Right ventricle myocardium superior (tissue), 1 donor: ENCODE results near the gene RNASEH2A. TPM values are rescaled to one million over a fixed set of nuclear protein-coding genes. Genes with fewer than 3 reads are reported as not detected.
"Not testable (repeated sequence)": the region's sequence is repeated elsewhere in the genome, so short reads cannot be mapped to it uniquely, and the experiment has no call there.

ENCODE experiments used
- ATAC-seq: fragments of 200-7000 bp; cut with Tn5 transposase; one replicate; pipeline ENCODE4 v1.9.1; 2020; ENCODE audit warnings: mild to moderate bottlenecking; ENCODE audit not compliant: poor library complexity
- DNase-seq: peaks from one replicate; pipeline ENCODE4 v3.0.0-alpha.2; 2020
- intact Hi-C: fragments of 100-400 bp; cut with DNase I; formaldehyde crosslinking; loops from one replicate; pipeline ENCODE4 v1.11.2; 2022
- total RNA-seq: library from RNA; stranded (reverse); fragmentation: NEBNext Ultra II Directional; extraction: Animal tissue kit (Norgen Biotek cat#: 25700); gene quantifications from one replicate; pipeline ENCODE4 v1.2.1, GENCODE V29; 2021
- donor health status: DM: no; HTN: yes; CAD: no; lungs with severe emphysema.

RNASEH2A gene
- total RNA-seq, 1 donor from 2014 or later, result 6.3 TPM

DNA sequence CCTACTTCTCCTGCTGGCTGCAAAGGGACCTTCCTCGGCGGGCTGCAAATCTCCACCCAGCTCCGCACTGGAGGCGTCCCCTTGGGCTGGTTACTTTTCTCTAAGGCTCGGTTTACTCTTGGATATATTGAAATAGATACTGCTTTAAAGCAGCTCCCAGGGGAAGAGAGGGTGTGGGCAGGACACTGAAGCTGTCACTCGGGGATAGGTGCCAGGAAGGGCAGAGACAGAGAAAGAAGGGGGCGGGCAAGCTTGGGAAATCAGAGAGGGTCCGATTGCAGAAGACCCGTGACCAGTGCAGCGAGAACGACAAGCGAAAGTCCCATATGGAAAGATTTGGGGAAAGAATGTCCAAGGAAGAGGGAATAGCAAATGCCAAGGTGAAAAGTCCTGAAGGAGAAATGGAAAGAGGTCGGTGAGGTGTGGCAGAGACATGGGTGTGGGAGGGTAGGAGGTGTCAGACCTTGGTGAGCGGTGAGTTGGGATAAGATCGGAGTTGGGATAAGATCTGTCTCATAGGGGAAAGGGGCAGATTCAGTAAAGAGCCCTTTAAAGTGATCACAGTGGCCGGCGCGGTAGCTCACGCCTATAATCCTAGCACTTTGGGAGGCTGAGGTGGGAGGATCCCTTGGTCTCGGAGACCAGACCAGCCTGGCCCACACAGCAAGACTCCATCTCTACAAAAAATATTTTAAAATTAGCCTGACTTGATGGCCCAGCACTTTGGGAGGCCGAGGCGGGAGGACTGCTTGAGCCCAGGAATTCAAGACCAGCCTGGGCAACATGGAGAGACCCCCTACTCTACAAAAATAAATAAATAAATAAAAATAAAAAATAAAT lies 3.9 kb upstream of the RNASEH2A start:
- ATAC-seq, result peak; percentile 17
- intact Hi-C loops, result loop anchor here (5.0 kb wide), 1 partner anchor 35 kb away; no protein-coding TSS in a partner anchor
- DNase-seq, result no peak

DNA sequence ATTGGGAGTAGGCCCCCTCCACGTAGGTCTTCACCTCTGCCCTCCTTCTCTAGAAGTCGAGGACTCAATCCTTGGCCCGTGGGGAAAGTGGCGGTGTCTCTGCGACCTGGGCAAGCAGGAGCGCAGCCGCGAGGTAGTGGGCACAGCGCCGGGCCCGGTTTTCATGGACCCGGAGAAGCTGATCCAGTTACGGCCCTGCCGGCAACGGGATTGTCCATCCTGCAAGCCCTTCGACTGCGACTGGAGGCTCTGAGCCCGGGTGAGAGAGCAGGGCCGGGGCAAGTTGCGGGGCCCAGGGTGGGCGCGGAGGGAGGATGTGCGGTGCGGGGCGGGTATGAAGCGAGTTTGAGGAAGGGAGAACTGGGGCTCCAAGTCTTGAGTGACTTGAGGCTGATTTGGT lies 2.3 kb upstream of the RNASEH2A start:
- no peak for DNase-seq
- no peak for ATAC-seq
- intact Hi-C loops, result loop anchor here (5.0 kb wide), 1 partner anchor 37 kb away; no protein-coding TSS in a partner anchor

- intact Hi-C loops, result no loop called here
Measured at GRCh38 chr19:12815088-12815487, 8.7 kb downstream of the RNASEH2A start.

DNA sequence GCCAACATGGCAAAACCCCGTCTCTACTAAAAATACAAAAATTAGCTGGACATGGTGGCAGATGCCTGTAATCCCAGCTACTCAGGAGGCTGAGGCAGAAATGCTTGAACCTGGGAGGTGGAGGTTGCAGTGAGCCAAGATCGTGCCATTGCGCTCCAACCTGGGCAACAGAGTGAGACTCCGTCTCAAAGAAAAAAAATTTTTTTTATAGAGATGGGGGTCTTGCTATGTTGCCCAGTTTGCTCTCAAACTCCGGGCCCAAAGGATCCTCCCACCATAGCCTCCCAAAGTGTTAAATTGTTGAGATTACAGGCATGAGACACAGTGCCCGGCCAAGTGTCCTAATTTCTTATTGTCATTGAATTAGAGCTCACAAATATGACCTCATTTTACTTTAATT lies 10.8 kb downstream of the RNASEH2A start:
- intact Hi-C loops, ATAC-seq, DNase-seq: not testable (repeated sequence)

More at GRCh38 chr19:12815088-12815487, 8.7 kb downstream of the RNASEH2A start:
- ATAC-seq (no peak), DNase-seq (no peak)

DNA sequence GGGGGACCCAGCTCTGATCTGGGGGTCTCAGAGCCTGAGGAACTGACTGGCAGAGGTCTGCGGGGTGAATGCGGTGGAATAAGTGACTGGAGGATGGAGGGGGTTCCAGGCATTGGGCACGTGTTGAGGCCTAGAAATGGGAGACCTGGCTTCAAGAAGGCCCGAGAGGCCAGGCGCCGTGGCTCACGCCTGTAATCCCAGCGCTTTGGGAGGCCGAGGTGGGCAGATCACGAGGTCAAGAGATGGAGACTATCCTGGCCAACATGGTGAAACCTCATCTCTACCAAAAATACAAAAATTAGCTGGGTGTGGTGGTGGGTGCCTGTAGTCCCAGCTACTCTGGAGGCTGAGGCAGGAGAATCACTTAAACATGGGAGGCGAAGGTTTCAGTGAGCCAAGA lies 11.4 kb downstream of the RNASEH2A start:
- intact Hi-C loops, ATAC-seq, DNase-seq: not testable (repeated sequence)

DNA sequence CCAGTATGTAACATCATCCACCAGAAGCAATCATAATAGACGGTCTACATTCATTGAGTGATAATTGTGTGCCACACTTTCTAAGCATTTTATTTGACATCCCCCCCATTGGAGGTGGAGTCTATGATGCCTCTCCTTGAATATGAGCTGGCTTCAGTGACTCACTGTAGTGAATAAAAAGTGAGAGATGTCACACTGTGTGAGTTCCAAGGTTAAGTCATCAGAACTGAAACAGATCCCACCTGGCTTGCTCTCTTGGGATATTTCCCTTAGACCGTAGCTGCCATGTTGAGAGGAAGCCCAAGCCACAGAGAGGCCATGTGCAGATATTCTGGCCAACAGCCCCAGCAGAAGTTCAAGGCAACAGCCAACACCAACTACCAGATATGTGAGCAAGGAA lies 15.4 kb downstream of the RNASEH2A start:
- ATAC-seq, result no peak
- DNase-seq, result no peak
- intact Hi-C loops, result no loop called here

DNA sequence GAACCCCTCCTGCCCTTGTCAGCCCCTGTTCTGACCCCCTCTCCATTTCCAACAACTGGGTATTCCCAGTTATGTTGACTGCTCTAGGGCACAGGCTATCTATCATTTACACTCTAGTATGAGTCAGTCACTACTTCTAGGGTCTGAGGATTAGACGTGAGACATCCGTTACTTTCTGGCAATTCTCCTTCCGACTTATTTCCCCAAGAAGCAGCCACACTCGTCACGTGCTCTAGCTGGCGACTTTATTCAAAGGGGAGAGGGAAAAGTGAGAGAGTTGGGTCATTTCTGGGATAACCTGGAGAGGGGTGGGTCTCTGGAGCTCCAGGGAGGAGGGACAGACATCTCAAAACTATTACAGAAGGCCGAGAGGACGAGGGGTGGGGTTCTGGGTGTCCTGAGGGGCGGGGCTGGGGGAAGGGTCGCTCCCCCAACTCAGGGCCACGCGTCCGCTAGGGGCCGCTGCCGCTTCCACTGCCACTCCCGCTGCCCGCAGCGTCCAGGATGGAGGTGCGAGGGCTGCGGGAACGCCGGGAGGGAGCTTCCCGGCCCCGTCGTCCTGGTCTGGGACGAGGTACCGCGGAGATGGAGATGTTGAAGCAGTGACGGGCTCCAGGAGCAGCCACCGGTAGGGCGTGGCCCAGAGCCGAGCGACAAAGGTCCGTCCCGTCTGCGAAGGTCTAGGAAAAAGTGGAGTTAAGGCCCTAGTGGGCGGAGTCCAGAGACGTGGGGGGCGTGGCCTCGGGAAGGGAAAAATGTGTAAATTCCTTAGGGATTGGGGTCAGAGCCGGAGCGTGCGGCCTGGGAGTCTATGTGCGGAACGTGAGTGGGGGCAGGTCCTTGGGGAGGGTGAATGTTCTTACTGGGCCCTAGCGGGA lies 19.1 kb downstream of the RNASEH2A start:
- ATAC-seq (no peak), DNase-seq (no peak)
- intact Hi-C loops, result no loop called here

- intact Hi-C loops, result no loop called here
- ATAC-seq (no peak), DNase-seq (no peak)
Measured at GRCh38 chr19:12828494-12828893, 22.1 kb downstream of the RNASEH2A start.

DNA sequence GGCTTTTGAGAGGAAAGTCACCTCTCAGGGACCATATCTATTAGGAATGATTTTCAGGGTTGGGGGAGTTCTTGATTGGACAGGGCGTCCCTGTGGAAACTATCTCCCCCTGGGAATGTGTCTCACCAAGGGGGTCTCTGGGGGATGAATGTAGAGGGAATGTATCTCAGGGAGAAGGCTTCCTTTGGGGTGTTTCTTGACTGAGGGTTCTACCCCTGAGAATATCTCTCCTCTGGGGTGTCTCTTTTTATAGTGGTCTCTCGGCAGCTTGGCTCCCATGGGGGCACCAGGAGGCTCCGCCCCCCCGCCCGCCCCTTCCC lies 27.0 kb downstream of the RNASEH2A start:
- ATAC-seq, result no peak
- intact Hi-C loops, result no loop called here
- DNase-seq, result no peak

GRCh38 chr19:12833738-12834565 lies 27.6 kb downstream of the RNASEH2A start:
- peak; percentile 38 for ATAC-seq
- no peak for DNase-seq
- intact Hi-C loops, result no loop called here

DNA sequence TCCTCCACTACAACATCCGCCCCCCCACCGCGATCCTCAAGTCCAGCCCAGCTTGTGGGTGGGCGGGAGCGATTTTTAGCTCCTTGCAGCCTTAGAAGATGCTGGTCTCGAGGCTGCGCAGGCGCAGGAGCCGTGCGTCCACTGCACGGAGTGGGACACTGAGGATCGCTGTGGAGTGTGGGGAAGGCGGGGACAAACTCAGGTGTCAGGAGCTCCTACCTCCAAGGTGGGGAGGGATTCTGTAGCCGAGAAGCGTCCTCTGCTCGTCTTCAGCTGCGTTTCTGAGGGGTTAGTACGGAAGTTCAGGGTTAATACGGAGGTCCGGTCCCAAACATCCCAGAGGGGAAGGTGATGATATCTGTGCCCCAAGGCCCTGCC lies 28.2 kb downstream of the RNASEH2A start, which contains the start of gene RTBDN:
RTBDN (minus strand) TSS at position 14 of the 378 bp plus-strand sequence. CDS start 4,600 bp downstream, outside the sequence.
- no peak for ATAC-seq
- no peak for DNase-seq
- intact Hi-C loops, result no loop called here

GRCh38 chr19:12834976-12835757 lies 28.8 kb downstream of the RNASEH2A start:
- intact Hi-C loops, result no loop called here
- no peak for DNase-seq
- no peak for ATAC-seq

- intact Hi-C loops, result no loop called here
- no peak for DNase-seq
- no peak for ATAC-seq
Measured at GRCh38 chr19:12836529-12836863, 30.1 kb downstream of the RNASEH2A start.

DNA sequence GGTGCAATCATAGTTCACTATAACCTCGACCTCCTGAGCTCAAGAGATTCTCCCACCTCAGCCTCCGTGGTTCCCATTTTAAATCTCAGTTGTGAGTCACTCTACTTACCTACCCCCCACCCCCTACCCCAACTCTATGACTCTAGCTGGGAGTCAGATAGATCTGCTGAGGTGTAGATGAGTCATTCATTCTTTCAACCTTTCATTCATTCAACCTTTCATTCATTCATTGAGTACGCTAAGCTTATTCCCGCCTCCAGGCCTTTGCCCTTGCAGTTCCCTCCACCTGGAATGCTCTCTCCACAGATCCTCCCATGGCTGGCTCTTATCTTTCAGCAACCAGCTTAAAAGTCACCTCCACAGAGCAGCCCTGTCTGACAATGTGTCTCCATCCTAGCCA lies 30.8 kb downstream of the RNASEH2A start:
- intact Hi-C loops, result no loop called here
- ATAC-seq (no peak), DNase-seq (no peak)

DNA sequence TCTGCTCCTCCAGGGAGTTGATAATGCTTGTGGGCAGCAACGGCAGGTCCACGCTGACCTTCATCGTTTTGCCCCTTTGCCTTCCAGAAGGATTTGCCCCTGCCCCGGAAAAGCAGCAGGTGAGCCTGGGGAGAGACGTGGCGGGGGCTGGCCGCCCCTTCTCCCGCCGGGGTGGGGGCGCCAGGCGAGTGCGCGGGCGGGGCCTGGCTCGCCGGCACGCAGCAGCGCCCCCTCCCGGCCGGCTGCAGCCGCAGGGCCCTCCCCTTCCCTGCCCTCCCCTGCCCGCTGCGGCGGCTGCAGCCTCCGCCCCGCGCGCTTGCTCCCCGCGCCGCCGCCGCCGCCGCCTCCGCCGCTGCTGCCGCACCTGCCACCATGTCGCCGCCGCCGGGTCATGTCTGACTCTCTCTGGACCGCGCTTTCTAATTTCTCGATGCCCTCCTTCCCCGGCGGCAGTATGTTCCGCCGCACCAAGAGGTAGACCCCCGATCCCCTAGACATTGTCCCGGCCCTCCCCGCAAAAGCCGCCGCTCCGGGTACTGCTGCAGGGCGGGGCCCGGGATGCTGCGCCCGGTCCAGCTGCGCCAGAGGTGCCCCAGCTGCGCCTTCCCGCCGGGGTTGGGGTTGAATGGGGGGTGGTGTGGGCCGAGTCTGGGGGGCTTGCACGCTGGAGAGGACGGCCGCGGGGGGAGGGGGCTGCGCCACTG lies 31.9 kb downstream of the RNASEH2A start, which contains the start of gene MAST1:
MAST1 (plus strand) TSS at position 334 of the 704 bp plus-strand sequence; CDS start at position 392, 58 bp downstream.
- DNase-seq (no peak), ATAC-seq (peak; percentile 73)
- intact Hi-C loops, result no loop called here

- ATAC-seq, result no peak
- intact Hi-C loops, result no loop called here
- DNase-seq, result no peak
Measured at GRCh38 chr19:12838886-12839756, 32.7 kb downstream of the RNASEH2A start.
